Middle frontal gyrus (tissue), 1 donor: ENCODE results near the gene ITGA2B.
A peak's percentile ranks its signal among the peaks of the same experiment; 100 is the strongest.
"Not testable (repeated sequence)": the region's sequence is repeated elsewhere in the genome, so short reads cannot be mapped to it uniquely, and the experiment has no call there.

ENCODE experiments used
- DNase-seq: peaks from one replicate; pipeline ENCODE4 v3.0.0-alpha.2; 2015; ENCODE audit warnings: low spot score; ENCODE audit errors: extremely low spot score

ITGA2B gene

GRCh38 chr17:44352828-44353671, 36.4 kb downstream of the ITGA2B start:
- DNase-seq = no peak

- DNase-seq = no peak
These were observed 37.3 kb downstream of the ITGA2B start for GRCh38 chr17:44351961-44352827.

DNA sequence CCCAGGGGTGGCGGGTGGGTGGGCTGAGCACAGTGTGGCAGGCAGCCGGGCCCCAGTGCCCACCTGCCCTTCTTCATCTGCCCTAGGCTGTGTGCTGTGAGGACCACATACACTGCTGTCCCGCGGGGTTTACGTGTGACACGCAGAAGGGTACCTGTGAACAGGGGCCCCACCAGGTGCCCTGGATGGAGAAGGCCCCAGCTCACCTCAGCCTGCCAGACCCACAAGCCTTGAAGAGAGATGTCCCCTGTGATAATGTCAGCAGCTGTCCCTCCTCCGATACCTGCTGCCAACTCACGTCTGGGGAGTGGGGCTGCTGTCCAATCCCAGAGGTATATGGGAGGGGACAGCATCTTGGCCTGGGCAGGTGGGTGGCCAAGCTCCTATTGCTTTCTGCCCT, 38.0 kb downstream of the ITGA2B start:
- DNase-seq = no peak

- no peak for DNase-seq
These were observed 38.7 kb downstream of the ITGA2B start for GRCh38 chr17:44350733-44351226.

GRCh38 chr17:44349553-44350070, 39.8 kb downstream of the ITGA2B start:
- no peak for DNase-seq

- no peak for DNase-seq
These were observed 40.5 kb downstream of the ITGA2B start for GRCh38 chr17:44348988-44349364.

- DNase-seq = no peak
These were observed 41.0 kb downstream of the ITGA2B start for GRCh38 chr17:44348234-44348987.

DNA sequence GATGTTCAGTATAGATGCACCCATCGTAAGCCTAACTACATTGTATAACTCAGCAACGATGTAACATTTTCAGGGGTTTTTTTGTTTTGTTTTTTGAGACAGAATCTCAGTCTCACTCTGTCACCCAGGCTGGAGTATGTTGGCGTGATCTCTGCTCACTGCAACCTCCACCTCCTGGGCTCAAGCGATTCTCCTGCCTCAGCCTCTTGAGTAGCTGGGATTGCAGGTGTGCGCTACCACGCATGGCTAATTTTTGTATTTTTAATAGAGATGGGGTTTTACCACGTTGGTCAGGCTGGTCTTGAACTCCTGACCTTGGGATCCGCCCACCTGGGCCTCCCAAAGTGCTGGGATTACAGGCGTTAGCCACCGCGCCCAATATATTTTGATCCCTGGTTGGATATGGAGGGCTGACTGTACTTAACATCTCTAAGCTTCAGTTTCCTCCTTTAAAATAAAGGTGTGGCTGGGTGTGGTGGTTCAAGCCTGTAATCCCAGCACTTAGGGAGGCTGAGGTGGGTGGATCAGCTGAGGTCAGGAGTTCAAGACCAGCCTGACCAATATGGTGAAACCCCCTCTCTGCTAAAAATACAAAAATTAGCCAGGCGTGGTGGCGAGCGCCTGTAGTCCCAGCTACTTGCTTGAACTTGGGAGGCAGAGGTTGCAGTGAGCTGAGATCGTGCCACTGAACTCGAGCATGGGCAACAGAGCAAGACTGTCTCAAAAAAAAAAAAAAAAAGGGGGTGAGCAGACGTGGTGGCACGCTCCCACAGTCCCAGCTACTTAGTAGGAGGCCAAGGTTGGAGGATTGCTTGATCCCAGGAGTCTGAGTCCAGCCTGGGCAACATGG, 42.0 kb downstream of the ITGA2B start:
- not testable (repeated sequence) for DNase-seq

DNA sequence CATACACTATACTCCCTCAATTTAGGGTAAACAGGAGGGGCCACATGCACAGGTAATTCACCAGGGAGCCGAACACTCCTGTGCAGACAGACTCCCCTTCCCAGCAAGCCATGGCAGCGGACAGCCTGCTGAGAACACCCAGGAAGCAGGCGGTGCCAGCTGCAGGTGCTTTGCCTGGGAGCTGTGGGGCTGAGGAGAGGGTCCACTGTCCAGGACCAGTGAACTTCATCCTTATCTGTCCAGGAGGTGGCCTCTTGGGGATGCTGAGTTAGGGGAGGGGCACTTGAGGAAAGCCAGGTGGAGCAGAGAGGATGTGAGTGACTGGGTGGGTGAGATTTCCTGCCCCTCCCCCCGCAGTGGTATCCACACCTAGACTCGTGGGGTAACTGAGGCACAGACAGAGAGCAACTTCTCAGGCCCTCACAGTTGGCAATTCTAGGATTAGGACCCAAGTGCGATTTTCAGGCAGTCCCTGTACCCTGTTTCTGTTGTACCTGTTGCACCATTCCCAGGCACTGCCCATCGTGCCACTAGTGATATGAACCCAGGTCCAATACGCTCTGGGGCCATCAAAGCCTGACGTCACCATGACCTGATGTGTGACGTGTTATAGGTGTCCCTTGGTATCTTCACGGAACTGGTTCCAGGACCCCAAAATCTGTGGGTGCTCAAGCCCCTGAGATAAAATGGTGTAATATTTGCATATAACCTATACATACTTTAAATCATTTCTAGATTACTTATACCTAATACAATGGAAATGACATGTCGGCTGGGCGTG, 43.2 kb downstream of the ITGA2B start:
- DNase-seq = no peak

- peak; percentile 28 for DNase-seq
These were observed 43.9 kb downstream of the ITGA2B start for GRCh38 chr17:44345454-44346026.

DNA sequence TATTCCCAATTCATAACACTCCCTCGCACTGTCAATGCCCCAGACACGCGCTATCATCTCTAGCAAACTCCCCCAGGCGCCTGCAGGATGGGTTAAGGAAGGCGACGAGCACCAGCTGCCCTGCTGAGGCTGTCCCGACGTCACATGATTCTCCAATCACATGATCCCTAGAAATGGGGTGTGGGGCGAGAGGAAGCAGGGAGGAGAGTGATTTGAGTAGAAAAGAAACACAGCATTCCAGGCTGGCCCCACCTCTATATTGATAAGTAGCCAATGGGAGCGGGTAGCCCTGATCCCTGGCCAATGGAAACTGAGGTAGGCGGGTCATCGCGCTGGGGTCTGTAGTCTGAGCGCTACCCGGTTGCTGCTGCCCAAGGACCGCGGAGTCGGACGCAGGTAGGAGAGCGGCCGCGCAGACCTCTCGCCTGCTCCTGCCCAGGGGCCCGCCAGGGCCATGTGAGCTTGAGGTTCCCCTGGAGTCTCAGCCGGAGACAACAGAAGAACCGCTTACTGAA, 44.5 kb downstream of the ITGA2B start, which contains the start of gene GRN:
GRN (plus strand) TSS at position 364 of the 515 bp plus-strand sequence. CDS start 3,863 bp downstream, outside the sequence.
- peak; percentile 97 for DNase-seq

- no peak for DNase-seq
These were observed 45.8 kb downstream of the ITGA2B start for GRCh38 chr17:44343510-44344209.

GRCh38 chr17:44340553-44340952, 48.9 kb downstream of the ITGA2B start:
- not testable (repeated sequence) for DNase-seq

DNA sequence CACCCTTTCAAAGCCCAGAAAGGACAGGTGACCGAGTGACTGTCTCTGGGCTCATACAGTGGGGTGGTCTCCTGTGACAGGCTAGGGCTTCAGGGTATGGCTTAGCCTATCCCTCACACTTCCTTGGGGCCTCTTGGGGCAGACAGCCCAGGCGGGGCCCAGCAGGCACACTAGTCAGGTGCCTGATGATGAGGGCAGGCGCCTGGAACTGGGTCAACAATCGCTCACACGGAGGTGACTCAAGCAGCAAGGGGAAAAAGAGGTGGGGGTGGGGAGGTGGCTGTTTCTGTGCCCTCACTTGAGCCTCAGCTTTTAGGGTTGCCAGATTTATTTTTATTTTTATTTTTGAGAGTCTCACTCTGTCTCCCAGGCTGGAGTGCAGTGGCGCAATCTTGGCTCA, 50.7 kb downstream of the ITGA2B start:
- DNase-seq = no peak

DNA sequence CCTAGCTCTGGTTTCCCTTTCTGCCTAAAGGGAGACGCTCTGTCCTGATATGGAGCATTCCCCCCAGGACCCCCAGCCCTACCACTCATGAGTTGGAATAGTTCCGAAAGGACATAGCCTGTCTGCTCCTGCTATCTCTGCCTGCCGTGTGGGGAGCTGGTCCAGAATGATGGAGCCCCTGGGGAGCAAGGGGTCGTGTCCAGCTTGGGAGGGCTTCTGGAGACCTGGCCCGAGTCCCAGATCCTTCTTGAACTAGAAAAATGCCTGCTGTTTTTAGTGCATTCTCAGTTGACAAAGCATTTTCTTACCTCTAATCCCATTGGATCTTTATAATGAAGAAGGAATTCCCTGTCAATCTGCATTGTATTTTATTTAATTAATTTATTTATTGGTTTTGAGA, 53.5 kb downstream of the ITGA2B start:
- no peak for DNase-seq

DNA sequence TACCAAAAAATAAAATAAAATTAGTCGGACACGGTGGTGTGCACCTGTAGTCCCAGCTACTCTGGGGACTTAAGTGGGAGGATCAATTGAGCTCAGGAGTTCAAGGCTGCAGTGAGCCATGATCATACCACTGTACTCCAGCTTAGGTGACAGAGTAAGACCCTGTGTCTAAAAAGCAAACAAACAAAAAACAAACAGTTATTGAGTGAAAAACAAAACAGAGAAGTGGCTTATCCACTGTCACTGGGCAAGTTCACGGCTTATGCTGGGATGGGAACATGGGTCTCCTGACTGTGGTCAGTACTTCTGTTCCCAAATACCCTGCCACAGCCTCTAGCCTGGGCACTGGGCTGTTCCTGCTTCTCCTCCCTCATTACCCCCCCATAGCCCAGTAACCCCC, 53.9 kb downstream of the ITGA2B start:
- DNase-seq = no peak

- no peak for DNase-seq
These were observed 54.7 kb downstream of the ITGA2B start for GRCh38 chr17:44334727-44335126.

DNA sequence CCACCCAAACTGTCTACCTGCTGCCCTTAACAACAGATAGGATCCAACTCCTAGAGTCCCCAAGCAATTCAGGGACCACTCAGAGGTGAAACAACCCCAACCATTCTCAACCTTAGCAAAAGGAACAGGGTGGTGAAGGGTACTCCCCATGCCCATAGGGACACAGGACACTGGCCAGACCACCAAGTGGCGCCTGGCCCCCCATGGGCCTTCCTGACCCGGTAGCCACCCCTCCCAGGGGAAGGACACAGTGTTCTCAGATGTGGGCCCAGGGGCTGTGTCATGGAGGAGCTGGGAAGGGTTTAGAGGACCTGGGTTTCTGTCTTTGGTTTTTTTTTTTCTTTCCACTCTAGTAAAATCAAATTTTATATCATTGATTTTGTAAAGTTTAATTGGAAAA, 55.1 kb downstream of the ITGA2B start:
- DNase-seq = no peak
